AML-193 (cell line): ENCODE results near the gene POM121.
"Not testable (repeated sequence)": the region's sequence is repeated elsewhere in the genome, so short reads cannot be mapped to it uniquely, and the experiment has no call there.

Source experiments
- DNase-seq, 2 experiments: peaks; one replicate each; lab custom pipeline; 2025; lab: John Stamatoyannopoulos, UW

Gene POM121

GRCh38 chr7:72924733-72925545 is at the start of gene POM121:
TSS of gene POM121 (plus strand) at chr7:72925095. CDS start at chr7:72925122, 27 bp downstream.
- peak; percentile 56 to 57 for DNase-seq

- peak; percentile 78 to 85 for DNase-seq
Measured at GRCh38 chr7:72879079-72879736, 45.7 kb upstream of the POM121 start.

GRCh38 chr7:72879737-72880215 is 45.1 kb upstream of the POM121 start:
- DNase-seq: peak; percentile 29 to 61

- not testable (repeated sequence) for DNase-seq
Measured at GRCh38 chr7:72891750-72892149, 33.1 kb upstream of the POM121 start.

- not testable (repeated sequence) for DNase-seq
Measured at GRCh38 chr7:72904740-72905139, 20.2 kb upstream of the POM121 start.

- not testable (repeated sequence) for DNase-seq
Measured at GRCh38 chr7:72908422-72908821, 16.5 kb upstream of the POM121 start.

GRCh38 chr7:72911395-72911794 is 13.5 kb upstream of the POM121 start:
- DNase-seq: not testable (repeated sequence)

- DNase-seq: not testable (repeated sequence)
Measured at GRCh38 chr7:72913750-72914149, 11.1 kb upstream of the POM121 start.

GRCh38 chr7:72914756-72915525 is 10.0 kb upstream of the POM121 start:
- peak; percentile 31 to 41 for DNase-seq

GRCh38 chr7:72919256-72919775 is 5.6 kb upstream of the POM121 start:
- no peak for DNase-seq

GRCh38 chr7:72924386-72924732 is 536 bp upstream of the POM121 start:
- DNase-seq: no peak

GRCh38 chr7:72925546-72926120 is 738 bp downstream of the POM121 start:
- DNase-seq: no peak

- DNase-seq: not testable (repeated sequence)
Measured at GRCh38 chr7:72927791-72928190, 2.9 kb downstream of the POM121 start.

GRCh38 chr7:72928216-72928615 is 3.3 kb downstream of the POM121 start:
- DNase-seq: not testable (repeated sequence)

GRCh38 chr7:72942022-72942705 is 17.3 kb downstream of the POM121 start:
- not testable (repeated sequence) for DNase-seq

- not testable (repeated sequence) for DNase-seq
Measured at GRCh38 chr7:72942956-72943355, 18.1 kb downstream of the POM121 start.

- DNase-seq: not testable (repeated sequence)
Measured at GRCh38 chr7:72944937-72945336, 20.0 kb downstream of the POM121 start.

- not testable (repeated sequence) for DNase-seq
Measured at GRCh38 chr7:72945597-72945996, 20.7 kb downstream of the POM121 start.

GRCh38 chr7:72946130-72946745 is 21.3 kb downstream of the POM121 start:
- not testable (repeated sequence) for DNase-seq

- not testable (repeated sequence) for DNase-seq
Measured at GRCh38 chr7:72948714-72949113, 23.8 kb downstream of the POM121 start.

- not testable (repeated sequence) for DNase-seq
Measured at GRCh38 chr7:72949276-72949675, 24.4 kb downstream of the POM121 start.
